SK-MEL-5 (cell line): ENCODE results near the gene ZFP37. TPM values are rescaled to one million over a fixed set of nuclear protein-coding genes. Genes with fewer than 3 reads are reported as not detected.

Experiments used
- DNase-seq: peaks from one replicate; pipeline ENCODE4 v3.0.0-alpha.2; 2016; ENCODE audit warnings: low read depth, low spot score
- in situ Hi-C: cut with HindIII; loops from 2 replicates; pipeline ENCODE4 v1.10.0; 2016; ENCODE audit warnings: low sequenced_read_pairs, high pct_unique_total_duplicates, low pct_unique_long_range_greater_than_20kb
- total RNA-seq: library from RNA; depleted of rRNA; stranded (reverse); fragments of >200 nt; shearing (Covaris generic); gene quantifications from 2 replicates; pipeline ENCODE4 v1.2.3, GENCODE V29; 2014; rRNA removed

The ZFP37 gene
- total RNA-seq, 1 experiment from 2014 or later: 1.4 TPM

DNA sequence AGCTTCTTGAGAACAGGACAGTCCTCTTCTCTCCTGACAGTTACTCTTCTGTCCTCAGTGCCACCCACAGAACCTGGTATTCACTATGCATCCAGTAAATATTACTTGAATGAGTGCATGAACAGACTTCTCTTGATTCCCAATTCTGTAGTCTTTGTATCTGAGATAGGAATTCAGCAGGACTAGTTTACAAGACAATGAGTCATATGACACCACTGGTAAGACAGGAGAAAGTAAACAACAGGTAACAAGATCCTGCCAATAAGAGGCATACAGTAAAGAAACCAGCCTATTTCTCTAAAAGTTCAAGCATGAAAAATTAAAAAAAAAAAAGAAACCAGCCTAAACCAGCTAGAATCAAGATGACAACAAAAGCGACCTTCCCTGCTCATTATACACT, 50.7 kb downstream of the ZFP37 start:
- in situ Hi-C loops: no loop called here
- DNase-seq: no peak

DNA sequence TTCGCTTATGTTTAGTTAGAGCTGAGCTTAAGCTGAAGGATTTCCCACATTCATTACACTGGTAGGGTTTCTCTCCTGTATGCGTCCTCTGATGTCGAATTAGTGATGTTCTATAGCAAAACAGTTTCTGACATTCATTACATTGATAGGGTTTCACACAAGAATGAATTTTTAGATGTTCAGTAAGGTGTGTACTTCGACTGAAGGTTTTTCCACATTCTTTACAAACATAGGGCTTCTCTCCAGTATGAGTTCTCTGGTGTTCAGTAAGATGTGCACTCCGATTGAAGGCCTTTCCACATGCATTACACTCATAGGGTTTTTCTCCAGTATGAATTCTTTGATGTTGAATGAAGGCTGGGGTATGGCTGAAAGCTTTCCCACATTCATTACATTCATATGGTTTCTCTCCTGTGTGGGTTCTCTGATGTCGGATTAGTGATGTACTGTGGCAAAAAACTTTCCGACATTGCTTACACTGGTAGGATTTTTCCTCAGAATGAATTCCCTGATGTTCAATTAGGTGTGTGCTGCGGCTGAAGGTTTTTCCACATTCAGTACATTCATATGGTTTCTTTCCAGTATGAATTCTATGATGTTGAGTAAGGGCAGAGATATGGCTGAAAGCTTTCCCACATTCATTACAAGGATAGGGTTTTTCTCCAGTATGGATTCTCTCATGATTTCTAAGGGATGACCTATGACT, 59.1 kb downstream of the ZFP37 start:
- in situ Hi-C loops: no loop called here
- DNase-seq: no peak

Other genes starting within 250 kb of the ZFP37 start
- not detected in 2 replicates for gene SLC46A2, start 165.8 kb downstream of the ZFP37 start, total RNA-seq
- 0.13 and 0.69 TPM in 2 replicates for gene ZNF883, start 44.5 kb downstream of the ZFP37 start, total RNA-seq
- gene SLC31A2, start 94.3 kb upstream of the ZFP37 start, total RNA-seq: 11.9 and 12.1 TPM in 2 replicates
- 34.9 and 35.1 TPM in 2 replicates for gene FKBP15, start 164.6 kb upstream of the ZFP37 start, total RNA-seq
- 104 and 105 TPM in 2 replicates for gene SLC31A1, start 164.8 kb upstream of the ZFP37 start, total RNA-seq
- gene CDC26, start 218.8 kb upstream of the ZFP37 start, total RNA-seq: 33.7 and 44.8 TPM in 2 replicates
- 44.7 and 59.0 TPM in 2 replicates for gene PRPF4, start 218.9 kb upstream of the ZFP37 start, total RNA-seq
- not detected in 2 replicates for gene RNF183, start 246.7 kb upstream of the ZFP37 start, total RNA-seq